GM12873 (cell line): Measurements from ENCODE around the gene CGB5.
A peak's percentile ranks its signal among the peaks of the same experiment; 100 is the strongest.
"Not testable (repeated sequence)": the region's sequence is repeated elsewhere in the genome, so short reads cannot be mapped to it uniquely, and the experiment has no call there.

Experiments used
- TF ChIP-seq, protein P1 (sequence below): IDR thresholded peaks from 2 replicates; pipeline ENCODE4 v1.5.1; 2012; ENCODE audit warnings: low read depth, mild to moderate bottlenecking, moderate library complexity, low read length, control low read depth; ENCODE audit not compliant: insufficient read depth; ENCODE audit errors: missing control alignments

The CGB5 gene

DNA sequence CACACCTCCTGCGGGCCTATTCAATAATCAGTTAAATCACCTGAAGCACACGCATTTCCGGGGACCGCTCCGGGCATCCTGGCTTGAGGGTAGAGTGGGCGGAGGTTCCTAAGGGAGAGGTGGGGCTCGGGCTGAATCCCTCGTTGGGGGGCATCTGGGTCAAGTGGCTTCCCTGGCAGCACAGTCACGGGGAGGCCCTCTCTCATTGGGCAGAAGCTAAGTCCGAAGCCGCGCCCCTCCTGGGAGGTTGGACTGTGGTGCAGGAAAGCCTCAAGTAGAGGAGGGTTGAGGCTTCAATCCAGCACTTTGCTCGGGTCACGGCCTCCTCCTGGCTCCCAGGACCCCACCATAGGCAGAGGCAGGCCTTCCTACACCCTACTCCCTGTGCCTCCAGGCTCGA, at the start of gene CGB5:
Gene CGB5 (plus strand): TSS at position 301 of the 400 bp plus-strand sequence. CDS start 362 bp downstream, outside the sequence.
- TF ChIP-seq, protein P1, sequence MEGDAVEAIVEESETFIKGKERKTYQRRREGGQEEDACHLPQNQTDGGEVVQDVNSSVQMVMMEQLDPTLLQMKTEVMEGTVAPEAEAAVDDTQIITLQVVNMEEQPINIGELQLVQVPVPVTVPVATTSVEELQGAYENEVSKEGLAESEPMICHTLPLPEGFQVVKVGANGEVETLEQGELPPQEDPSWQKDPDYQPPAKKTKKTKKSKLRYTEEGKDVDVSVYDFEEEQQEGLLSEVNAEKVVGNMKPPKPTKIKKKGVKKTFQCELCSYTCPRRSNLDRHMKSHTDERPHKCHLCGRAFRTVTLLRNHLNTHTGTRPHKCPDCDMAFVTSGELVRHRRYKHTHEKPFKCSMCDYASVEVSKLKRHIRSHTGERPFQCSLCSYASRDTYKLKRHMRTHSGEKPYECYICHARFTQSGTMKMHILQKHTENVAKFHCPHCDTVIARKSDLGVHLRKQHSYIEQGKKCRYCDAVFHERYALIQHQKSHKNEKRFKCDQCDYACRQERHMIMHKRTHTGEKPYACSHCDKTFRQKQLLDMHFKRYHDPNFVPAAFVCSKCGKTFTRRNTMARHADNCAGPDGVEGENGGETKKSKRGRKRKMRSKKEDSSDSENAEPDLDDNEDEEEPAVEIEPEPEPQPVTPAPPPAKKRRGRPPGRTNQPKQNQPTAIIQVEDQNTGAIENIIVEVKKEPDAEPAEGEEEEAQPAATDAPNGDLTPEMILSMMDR, result not testable (repeated sequence)

DNA sequence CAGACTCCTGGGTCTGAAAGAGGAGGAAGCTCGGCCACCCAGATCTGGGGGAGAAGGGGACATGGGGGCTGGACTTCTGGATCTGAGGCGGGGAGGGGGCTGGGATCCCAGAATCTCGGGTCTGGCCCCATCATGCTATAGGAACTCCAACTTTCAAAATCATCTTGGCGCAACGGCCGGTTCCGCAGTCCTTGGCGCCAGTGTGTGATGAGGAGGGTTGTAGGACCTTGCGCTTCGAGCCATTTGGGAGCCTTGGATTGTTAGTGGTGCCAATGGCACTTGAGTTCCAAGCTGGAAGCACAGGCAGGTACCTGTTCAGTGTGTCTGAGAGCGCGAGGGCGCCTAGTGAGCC, 49.6 kb upstream of the CGB5 start:
- TF ChIP-seq, protein P1, result no peak

DNA sequence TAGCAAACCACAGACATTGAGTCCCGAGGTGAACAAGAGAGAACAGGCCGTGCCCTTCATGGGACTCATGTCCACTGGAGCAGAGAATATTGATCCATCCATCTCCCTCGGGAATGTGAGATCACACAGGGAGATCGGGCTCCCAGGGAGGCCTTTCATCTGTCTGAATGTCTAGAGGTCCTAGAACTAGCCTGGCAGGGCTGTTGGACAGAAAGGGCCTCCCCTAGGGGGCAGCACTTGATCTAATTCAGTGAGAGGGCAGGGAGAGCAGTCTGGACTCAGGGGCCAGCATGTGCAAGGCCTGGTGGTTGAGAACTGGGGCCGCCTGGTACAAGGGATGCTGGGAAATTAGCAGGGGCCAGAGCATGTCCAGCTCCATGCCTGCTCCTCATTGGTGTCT, 45.7 kb upstream of the CGB5 start:
- TF ChIP-seq, protein P1, result peak; percentile 70

DNA sequence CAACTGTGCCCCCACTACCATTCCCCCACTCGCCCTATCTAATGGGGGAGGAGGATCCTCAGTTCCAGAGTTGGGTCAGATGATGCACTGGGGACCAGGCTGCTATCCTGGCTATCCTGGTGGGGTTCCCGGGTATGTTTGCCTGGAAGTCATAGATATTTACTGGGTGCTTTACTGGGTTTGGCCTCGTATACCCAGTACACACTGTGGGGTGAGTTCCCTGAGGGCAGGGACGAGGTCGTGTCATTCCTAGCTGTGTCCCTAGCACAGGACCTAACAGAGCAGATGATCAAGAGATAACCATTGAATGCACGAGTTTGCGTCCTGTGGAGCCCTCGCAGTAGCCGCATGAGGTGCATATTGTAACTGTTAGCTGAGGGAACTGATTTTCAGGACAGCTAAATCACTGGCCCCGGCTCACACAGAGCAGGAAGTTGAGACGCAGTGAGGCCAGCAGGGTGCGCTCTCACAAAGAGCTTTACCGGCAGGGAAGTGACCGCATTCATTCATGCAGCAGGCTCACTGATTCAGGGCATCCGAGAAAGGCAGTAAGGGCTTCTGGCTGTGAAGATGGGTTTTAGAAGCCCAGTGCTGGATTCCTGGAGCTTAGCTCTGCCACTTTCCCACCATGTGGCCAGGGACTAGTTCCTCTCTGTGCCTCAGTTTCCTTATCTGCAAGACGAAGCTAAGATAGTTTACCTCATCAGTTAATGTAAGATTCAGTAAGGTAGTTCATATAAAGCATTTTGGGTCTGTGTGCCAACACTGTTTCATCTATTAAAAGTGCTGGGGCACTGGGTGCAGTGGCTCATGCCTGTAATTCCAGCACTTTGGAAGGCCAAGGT, 43.9 kb upstream of the CGB5 start:
- TF ChIP-seq, protein P1, result peak; percentile 85

DNA sequence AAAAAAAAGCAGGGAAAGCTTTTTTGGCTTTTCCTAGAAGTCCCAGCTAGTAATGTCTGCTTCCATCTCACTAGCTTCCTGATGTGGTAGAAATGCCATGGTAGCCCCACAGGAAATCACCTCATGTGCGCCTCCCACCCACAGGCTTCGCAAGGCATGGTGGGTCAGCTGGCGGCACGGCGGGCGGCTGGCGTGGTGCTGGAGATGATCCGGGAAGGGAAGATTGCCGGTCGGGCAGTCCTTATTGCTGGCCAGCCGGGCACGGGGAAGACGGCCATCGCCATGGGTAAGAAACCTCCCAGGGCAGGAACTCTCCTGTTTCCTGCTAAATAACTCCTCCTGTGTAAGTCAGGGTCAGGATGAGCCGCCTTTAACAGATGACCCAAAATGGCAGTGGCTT, 39.5 kb upstream of the CGB5 start:
- TF ChIP-seq, protein P1, result no peak

DNA sequence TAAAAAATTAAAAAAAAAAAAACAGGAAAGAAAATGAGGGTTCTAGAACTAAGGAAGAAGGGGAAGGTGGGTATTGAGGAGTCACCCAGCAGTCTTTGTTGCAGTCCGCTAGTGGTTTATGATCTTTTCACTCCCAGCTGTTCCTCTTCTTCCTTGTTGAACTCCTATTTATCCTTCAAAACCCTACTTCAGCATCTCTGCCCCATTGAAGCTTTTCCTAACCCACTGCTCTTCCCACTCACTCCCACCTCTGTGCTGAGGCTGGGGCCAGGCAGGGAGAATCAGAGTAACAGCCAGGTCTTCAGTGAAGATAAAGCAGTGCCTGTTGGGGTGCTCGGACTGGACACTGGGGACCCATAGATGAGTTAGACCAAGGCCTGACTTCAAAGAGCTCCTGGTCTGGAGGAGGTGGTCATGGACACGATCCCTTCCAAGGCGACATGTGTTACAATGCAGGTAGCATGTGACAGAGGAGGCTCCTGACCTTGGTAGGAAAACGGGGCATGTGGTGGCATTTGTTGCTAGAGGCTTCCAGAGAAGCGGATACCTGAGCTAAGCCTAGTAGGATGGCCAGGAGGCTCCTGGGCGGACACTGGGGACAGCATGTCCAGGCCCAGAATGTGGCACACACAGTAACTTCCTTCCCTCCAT, 38.6 kb upstream of the CGB5 start:
- TF ChIP-seq, protein P1, result no peak

DNA sequence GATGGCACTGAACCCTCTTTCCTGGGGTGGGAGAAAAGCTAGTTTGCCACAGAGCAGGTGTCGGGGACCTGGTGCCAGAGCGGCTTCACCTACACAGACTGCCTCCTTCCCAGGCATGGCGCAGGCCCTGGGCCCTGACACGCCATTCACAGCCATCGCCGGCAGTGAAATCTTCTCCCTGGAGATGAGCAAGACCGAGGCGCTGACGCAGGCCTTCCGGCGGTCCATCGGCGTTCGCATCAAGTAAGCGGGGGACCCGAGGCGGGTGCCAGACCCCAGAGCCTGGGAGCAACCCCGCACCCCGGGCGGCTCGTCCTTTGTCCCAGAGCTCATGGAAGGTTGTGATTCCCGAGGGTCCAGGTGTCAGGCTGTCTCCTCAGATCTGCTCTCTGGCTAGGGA, 36.7 kb upstream of the CGB5 start:
- TF ChIP-seq, protein P1, result no peak
